Adrenal gland (tissue), 12 donors: ENCODE measurements around the gene GABPB1. TPM values are rescaled to one million over a fixed set of nuclear protein-coding genes. Genes with fewer than 3 reads are reported as not detected.

ENCODE experiments used
- DNase-seq, 7 donors: peaks; one replicate each; pipeline ENCODE4 v3.0.0-alpha.2; 2019 to 2020
- H3K27ac ChIP-seq, 5 donors: fragments of 200-600 bp; sonication (generic) in 4 of 5; 1 replicate in 3 of 5; 2 replicates in 2 of 5; pipeline versions ENCODE4 v1.5.1 to v1.8.0; 2016 to 2020; ENCODE audit warnings: mild to moderate bottlenecking in 1 of 5
- H3K27me3 ChIP-seq: fragments of 200-600 bp; 2 replicates; pipeline ENCODE4 v1.8.0; 2021
- H3K36me3 ChIP-seq, 2 donors: fragments of 200-600 bp; replicated peaks in 1 of 2; 1 replicate in 1 of 2; 2 replicates in 1 of 2; pipeline versions ENCODE4 v1.5.1 to v1.8.0; 2018 to 2022
- H3K4me1 ChIP-seq, 2 donors: fragments of 200-600 bp; replicated peaks in 1 of 2; 1 replicate in 1 of 2; 2 replicates in 1 of 2; pipeline versions ENCODE4 v1.5.1 to v1.8.0; 2018 to 2021
- H3K4me3 ChIP-seq, 4 donors: fragments of 200-600 bp; sonication (generic) in 3 of 4; one replicate each; pipeline ENCODE4 v1.5.1; 2016 to 2018
- H3K9me3 ChIP-seq, 3 donors: fragments of 200-600 bp; sonication (generic) in 1 of 3; replicated peaks in 1 of 3; 1 replicate in 2 of 3; 2 replicates in 1 of 3; pipeline versions ENCODE4 v1.5.1 to v1.8.0; 2016 to 2021
- POLR2A ChIP-seq, 2 donors: fragments of 450-650 bp; IDR thresholded peaks; one replicate each; pipeline ENCODE4 v1.6.1; 2017; ENCODE audit warnings: antibody characterized with exemption in 2 of 2, mild to moderate bottlenecking in 2 of 2, moderate library complexity in 1 of 2
- WGBS, 4 donors: extraction: QIAGEN DNeasy Blood & Tissue Kit in 2 of 4; methylation state at CpG; one replicate each; pipeline versions ENCODE4 v1.1.5 to v1.1.7; 2013 to 2017; 5-methylcytosine and 5-hydroxymethylcytosine counted together
- intact Hi-C, 2 donors: fragments of 100-400 bp; cut with DNase I; formaldehyde crosslinking; loops; one replicate each; pipeline versions ENCODE4 v1.14.1 to v1.15.0; 2022 to 2023
- polyA plus RNA-seq, 3 donors: library from polyadenylated mRNA; stranded (reverse); fragments of 200-250 nt in 2 of 3; fragments of 350-450 nt in 1 of 3; fragmentation: Illumina TruSeq in 1 of 3; extraction: RNeasy Lipid Tissue Mini Kit (QIAGEN cat#74804) in 1 of 3; gene quantifications; one replicate each; pipeline ENCODE4 v1.2.3, GENCODE V29; 2013 to 2014
- total RNA-seq, 9 donors: library from RNA; depleted of rRNA in 4 of 9; stranded (reverse); fragments of >200 nt in 4 of 9; fragments of 120-200 nt in 1 of 9; fragmentation: NEBNext Ultra II Directional in 1 of 9; extraction: Animal tissue kit (Norgen Biotek cat#: 25700) in 1 of 9; gene quantifications; one replicate each; pipeline versions ENCODE4 v1.1.0 to v1.2.4, GENCODE V29; 2013 to 2023
- TF ChIP-seq, protein P1 (sequence below), 6 experiments: fragments of 450-650 bp in 4 of 6; fragments of 200-600 bp in 2 of 6; sonication (generic) in 1 of 6; IDR thresholded peaks; 1 replicate in 5 of 6; 2 replicates in 1 of 6; pipeline versions ENCODE4 v1.5.1 to v1.8.0; 2016 to 2021; ENCODE audit warnings: antibody characterized with exemption in 6 of 6, mild to moderate bottlenecking in 2 of 6, moderate library complexity in 1 of 6
- donor health status: healthy with polysubstance abuse.
- donor health status: Bipolar disorder and iron deficiency.
- donor health status: DM: yes; HTN: yes; CAD: no.
- donor health status: DM: no; HTN: no; CAD: no.
- donor health status: DM: no; HTN: no; CAD: no.
- donor health status: DM: yes; HTN: yes; CAD: no.

Gene GABPB1
- total and polyA plus RNA-seq, 12 donors: 3.7 to 24.3 (median 14.7) TPM

DNA sequence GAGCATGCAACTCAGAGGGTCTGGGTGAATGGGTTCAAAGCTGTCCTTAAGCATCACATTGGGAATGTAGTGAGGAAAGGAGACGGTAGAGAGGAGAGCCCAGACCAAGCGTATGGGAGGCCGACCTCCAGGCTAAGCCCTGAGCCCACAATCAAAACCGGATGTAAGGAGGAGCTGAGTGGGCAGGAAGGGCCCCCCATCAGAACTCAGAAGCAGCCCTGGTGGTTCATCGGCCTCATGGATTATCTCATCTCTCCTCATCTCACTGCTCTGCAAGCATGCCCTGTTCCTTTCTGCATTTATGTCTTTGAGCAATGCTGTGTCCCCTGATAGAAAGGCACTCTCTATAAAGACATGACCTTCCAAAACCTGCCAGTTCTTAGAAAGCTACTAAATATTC lies 95.7 kb downstream of the GABPB1 start:
- no peak overlapping the region for H3K4me3 ChIP-seq
- H3K4me1 ChIP-seq: no peaks in the 10 kb centered on the region
- H3K27ac ChIP-seq: no peak overlapping the region
- no peaks in the 10 kb centered on the region for H3K36me3 ChIP-seq
- TF ChIP-seq, protein P1, sequence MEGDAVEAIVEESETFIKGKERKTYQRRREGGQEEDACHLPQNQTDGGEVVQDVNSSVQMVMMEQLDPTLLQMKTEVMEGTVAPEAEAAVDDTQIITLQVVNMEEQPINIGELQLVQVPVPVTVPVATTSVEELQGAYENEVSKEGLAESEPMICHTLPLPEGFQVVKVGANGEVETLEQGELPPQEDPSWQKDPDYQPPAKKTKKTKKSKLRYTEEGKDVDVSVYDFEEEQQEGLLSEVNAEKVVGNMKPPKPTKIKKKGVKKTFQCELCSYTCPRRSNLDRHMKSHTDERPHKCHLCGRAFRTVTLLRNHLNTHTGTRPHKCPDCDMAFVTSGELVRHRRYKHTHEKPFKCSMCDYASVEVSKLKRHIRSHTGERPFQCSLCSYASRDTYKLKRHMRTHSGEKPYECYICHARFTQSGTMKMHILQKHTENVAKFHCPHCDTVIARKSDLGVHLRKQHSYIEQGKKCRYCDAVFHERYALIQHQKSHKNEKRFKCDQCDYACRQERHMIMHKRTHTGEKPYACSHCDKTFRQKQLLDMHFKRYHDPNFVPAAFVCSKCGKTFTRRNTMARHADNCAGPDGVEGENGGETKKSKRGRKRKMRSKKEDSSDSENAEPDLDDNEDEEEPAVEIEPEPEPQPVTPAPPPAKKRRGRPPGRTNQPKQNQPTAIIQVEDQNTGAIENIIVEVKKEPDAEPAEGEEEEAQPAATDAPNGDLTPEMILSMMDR (IDR thresholded peaks at IDR 0.05): no peak
- no peak for TF ChIP-seq POLR2A (IDR thresholded peaks at IDR 0.05)
- no peaks in the 10 kb centered on the region for H3K27me3 ChIP-seq
- intact Hi-C loops: no loop called here
- no peak for DNase-seq
- no peaks in the 10 kb centered on the region for H3K9me3 ChIP-seq
- WGBS, 4 donors: 79 to 83% (median 80%) methylated on average over 5 of the region's 5 CpGs

DNA sequence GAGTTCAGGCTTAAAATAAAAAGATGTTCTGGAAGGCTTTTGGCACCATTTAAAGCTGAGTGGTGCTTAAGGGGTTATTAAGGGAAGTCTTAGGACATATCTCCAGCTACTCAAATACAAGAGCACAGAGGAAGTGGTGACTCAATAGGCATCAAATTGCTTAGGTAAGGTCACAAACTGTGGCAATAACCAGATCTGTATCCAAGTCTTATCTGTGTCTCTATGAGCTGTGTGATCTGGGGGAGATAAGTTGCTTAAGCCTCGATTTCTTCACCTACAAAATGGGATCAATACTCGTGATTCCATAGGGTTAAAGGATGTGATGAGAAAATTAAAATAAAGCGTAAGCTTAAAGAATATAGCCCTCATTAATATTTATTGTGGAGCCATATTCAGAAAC lies 97.1 kb downstream of the GABPB1 start:
- 59 to 80% (median 71%) methylated on average over 3 of the region's 3 CpGs for WGBS, 4 donors
- DNase-seq: no peak
- intact Hi-C loops: no loop called here
- TF ChIP-seq, protein P1 (IDR thresholded peaks at IDR 0.05): no peak
- no peak for TF ChIP-seq POLR2A (IDR thresholded peaks at IDR 0.05)
- Histone ChIP-seq H3K4me1 (no peaks in the 10 kb centered on the region), H3K27me3 (no peaks in the 10 kb centered on the region), H3K27ac (no peak overlapping the region), H3K36me3 (no peaks in the 10 kb centered on the region), H3K4me3 (no peak overlapping the region), H3K9me3 (no peaks in the 10 kb centered on the region)

DNA sequence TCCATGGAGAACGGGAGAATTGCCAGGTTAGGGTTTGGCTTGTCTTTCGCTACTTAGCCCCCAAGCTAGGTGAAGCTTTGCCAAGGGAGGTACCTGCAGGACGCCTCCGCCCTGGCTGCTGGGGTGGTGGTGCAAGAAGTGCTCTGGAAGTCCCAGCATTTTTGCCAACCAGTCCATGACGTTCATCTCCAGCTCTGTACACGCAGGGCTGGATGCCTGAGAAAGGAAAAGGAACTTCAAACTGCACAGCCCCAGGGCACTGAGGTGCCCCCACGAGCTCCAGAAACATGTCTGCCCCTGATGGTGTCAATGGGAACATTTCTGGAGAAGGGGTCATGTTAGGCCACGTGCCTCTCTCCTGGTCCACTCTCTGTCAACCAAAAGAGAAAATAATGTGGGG lies 97.7 kb downstream of the GABPB1 start:
- no peak for DNase-seq
- intact Hi-C loops: no loop called here
- WGBS, 4 donors: 76 to 86% (median 82%) methylated on average over 6 to 8 of the region's 8 CpGs

DNA sequence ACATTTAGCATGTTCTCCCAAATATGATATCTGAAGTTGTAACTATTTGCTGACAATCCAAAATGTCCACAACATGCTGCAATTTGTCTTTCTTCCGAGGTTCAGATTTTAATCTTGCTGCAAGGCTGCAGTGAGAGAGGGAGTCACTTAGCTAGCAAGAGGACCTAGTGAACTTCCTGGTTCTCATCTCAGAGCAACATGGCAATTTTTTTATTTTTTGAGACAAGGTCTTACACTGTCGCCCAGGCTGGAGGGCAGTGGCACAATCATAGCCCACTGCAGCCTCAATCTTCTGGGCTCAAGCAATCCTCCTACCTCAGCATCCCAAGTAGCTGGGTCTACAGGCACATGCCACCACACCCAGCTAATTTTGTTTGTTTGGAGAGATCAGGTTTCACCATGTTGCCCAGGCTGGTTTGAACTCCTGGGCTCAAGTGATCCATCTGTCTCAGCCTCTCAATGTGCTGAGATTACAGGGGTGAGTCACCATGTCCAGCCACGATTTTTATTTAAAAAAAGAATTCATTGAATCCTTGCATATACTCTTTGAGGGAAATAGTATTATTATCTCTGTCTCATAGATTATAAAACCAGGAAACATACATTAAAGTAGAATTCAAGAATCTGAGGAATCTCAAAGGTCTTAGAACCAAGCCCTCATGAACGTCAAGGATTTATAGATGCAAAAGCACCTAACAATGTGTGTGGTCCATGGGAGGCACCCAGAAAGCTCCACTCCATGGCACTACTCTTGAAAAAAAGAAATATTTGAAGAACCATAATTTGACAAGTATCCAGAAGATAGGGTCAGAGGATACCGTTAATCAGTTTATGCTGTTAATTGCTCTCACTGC lies 98.6 kb downstream of the GABPB1 start:
- H3K27ac ChIP-seq: no peak overlapping the region
- TF ChIP-seq POLR2A (IDR thresholded peaks at IDR 0.05): no peak
- TF ChIP-seq, protein P1 (IDR thresholded peaks at IDR 0.05): no peak
- H3K9me3 ChIP-seq: no peaks in the 10 kb centered on the region
- H3K36me3 ChIP-seq: no peaks in the 10 kb centered on the region
- no peak for DNase-seq
- no peaks in the 10 kb centered on the region for H3K4me1 ChIP-seq
- H3K27me3 ChIP-seq: no peaks in the 10 kb centered on the region
- H3K4me3 ChIP-seq: no peak overlapping the region
- 55 to 63% (median 56%) methylated on average over 5 of the region's 5 CpGs for WGBS, 4 donors
- intact Hi-C loops: no loop called here

More for the DNA sequence above, 97.7 kb downstream of the GABPB1 start:
- Histone ChIP-seq H3K27me3 (no peaks in the 10 kb centered on the region), H3K36me3 (no peaks in the 10 kb centered on the region), H3K9me3 (no peaks in the 10 kb centered on the region), H3K27ac (no peak overlapping the region), H3K4me1 (no peaks in the 10 kb centered on the region), H3K4me3 (no peak overlapping the region)
- no peak for TF ChIP-seq POLR2A (IDR thresholded peaks at IDR 0.05)
- TF ChIP-seq, protein P1 (IDR thresholded peaks at IDR 0.05): no peak
